Cerebellar nuclear complex (tissue), 1 donor: Measurements from ENCODE around the gene PPARG.
"Not testable (repeated sequence)": the region's sequence is repeated elsewhere in the genome, so short reads cannot be mapped to it uniquely, and the experiment has no call there.

ENCODE experiments used
- DNase-seq, 2 experiments: peaks; one replicate each; lab custom pipeline; 2025; lab: John Stamatoyannopoulos, UW

Gene PPARG

GRCh38 chr3:12288182-12289129 is at the start of gene PPARG:
Gene PPARG, plus strand, starts transcription at chr3:12289070. Its CDS starts 90,642 bp downstream, at chr3:12379712.
- DNase-seq = no peak

GRCh38 chr3:12239301-12239700 is 49.6 kb upstream of the PPARG start:
- no peak for DNase-seq

GRCh38 chr3:12242772-12243171 is 46.1 kb upstream of the PPARG start:
- DNase-seq = no peak

- DNase-seq = no peak
Observed at GRCh38 chr3:12246497-12247163, 42.2 kb upstream of the PPARG start.

- DNase-seq = no peak
Observed at GRCh38 chr3:12247411-12247810, 41.5 kb upstream of the PPARG start.

- no peak for DNase-seq
Observed at GRCh38 chr3:12249519-12249918, 39.4 kb upstream of the PPARG start.

GRCh38 chr3:12252889-12253288 is 36.0 kb upstream of the PPARG start:
- DNase-seq = no peak

- no peak for DNase-seq
Observed at GRCh38 chr3:12253516-12254343, 35.1 kb upstream of the PPARG start.

- no peak for DNase-seq
Observed at GRCh38 chr3:12255393-12255792, 33.5 kb upstream of the PPARG start.

- no peak for DNase-seq
Observed at GRCh38 chr3:12258911-12259310, 30.0 kb upstream of the PPARG start.

- DNase-seq = not testable (repeated sequence)
Observed at GRCh38 chr3:12262173-12262572, 26.7 kb upstream of the PPARG start.

GRCh38 chr3:12265508-12265907 is 23.4 kb upstream of the PPARG start:
- DNase-seq = no peak

- DNase-seq = no peak
Observed at GRCh38 chr3:12266038-12266437, 22.8 kb upstream of the PPARG start.

- no peak for DNase-seq
Observed at GRCh38 chr3:12267376-12268030, 21.4 kb upstream of the PPARG start.

GRCh38 chr3:12268049-12268735 is 20.7 kb upstream of the PPARG start:
- no peak for DNase-seq

- DNase-seq = no peak
Observed at GRCh38 chr3:12270976-12271375, 17.9 kb upstream of the PPARG start.

GRCh38 chr3:12273045-12273695 is 15.7 kb upstream of the PPARG start:
- DNase-seq = no peak

GRCh38 chr3:12275974-12276650 is 12.8 kb upstream of the PPARG start:
- DNase-seq = no peak

- DNase-seq = not testable (repeated sequence)
Observed at GRCh38 chr3:12276827-12277226, 12.0 kb upstream of the PPARG start.

- DNase-seq = no peak
Observed at GRCh38 chr3:12278566-12278965, 10.3 kb upstream of the PPARG start.
